ENCODE measurements around the gene SLC10A4. TPM values are rescaled to one million over a fixed set of nuclear protein-coding genes. Genes with fewer than 3 reads are reported as not detected.
"Not testable (repeated sequence)": the region's sequence is repeated elsewhere in the genome, so short reads cannot be mapped to it uniquely, and the experiment has no call there.

Gene SLC10A4, protein sequence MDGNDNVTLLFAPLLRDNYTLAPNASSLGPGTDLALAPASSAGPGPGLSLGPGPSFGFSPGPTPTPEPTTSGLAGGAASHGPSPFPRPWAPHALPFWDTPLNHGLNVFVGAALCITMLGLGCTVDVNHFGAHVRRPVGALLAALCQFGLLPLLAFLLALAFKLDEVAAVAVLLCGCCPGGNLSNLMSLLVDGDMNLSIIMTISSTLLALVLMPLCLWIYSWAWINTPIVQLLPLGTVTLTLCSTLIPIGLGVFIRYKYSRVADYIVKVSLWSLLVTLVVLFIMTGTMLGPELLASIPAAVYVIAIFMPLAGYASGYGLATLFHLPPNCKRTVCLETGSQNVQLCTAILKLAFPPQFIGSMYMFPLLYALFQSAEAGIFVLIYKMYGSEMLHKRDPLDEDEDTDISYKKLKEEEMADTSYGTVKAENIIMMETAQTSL
- 2.1 and 2.6 TPM in 2 replicates for total RNA-seq (2014; rRNA removed; shearing (Covaris generic))
- 7.0 and 7.6 TPM in 2 replicates for polyA plus RNA-seq (2014; cell fraction: nucleus; rRNA removed)

GRCh38 chr4:48483006-48483776, at the start of gene SLC10A4:
Gene SLC10A4 (plus strand): TSS chr4:48483343. CDS start chr4:48483562, 219 bp downstream.
- no peak for DNase-seq (ENCODE audit: extremely low read depth, low read depth)

GRCh38 chr4:48436318-48436717, 46.8 kb upstream of the SLC10A4 start:
- DNase-seq (ENCODE audit: extremely low read depth, low read depth), result no peak

DNA sequence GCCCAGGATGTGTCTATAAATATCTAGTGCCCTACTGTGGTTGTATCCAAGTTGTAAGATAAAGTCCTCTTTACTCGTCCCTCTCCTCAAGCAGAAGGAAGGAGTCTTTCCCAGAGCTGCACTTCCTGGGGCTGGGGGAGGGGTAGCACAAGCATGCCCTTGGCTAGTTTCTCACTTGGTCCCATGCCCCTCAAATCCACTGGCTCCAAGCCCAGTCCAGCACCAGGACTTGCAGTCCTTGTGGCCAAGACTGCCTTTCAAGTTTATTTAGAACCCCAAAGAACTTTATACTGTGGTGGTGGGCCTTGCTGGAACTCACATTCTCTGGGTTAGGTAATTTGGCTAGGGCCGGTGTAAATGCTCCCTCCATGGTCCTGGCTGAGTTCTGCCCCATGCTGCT, 43.2 kb upstream of the SLC10A4 start:
- DNase-seq (ENCODE audit: extremely low read depth, low read depth), result no peak

GRCh38 chr4:48440914-48441313, 42.2 kb upstream of the SLC10A4 start:
- not testable (repeated sequence) for DNase-seq (ENCODE audit: extremely low read depth, low read depth)

- DNase-seq (ENCODE audit: extremely low read depth, low read depth), result peak; percentile 7
Measured at GRCh38 chr4:48445704-48446103, 37.4 kb upstream of the SLC10A4 start.

DNA sequence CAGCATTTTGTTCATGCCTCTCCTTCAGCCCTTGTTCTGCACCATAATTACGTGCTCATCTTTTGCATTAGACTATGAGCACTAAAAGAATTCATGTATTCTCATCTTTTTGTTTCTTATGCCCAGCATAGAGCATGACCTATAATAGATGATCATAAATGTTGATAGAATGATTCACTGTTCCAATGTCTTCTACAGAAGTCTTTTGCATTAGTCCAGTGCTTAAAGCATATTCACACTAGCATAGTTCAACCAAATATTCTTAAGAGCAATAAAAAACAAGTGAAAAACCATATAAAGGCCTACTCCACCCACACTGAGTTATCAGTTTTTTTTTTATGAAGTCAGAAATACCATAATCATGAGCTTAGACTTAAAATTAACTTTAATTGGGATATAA, 36.5 kb upstream of the SLC10A4 start:
- no peak for DNase-seq (ENCODE audit: extremely low read depth, low read depth)

GRCh38 chr4:48449151-48449550, 34.0 kb upstream of the SLC10A4 start:
- DNase-seq (ENCODE audit: extremely low read depth, low read depth), result no peak

GRCh38 chr4:48450740-48451139, 32.4 kb upstream of the SLC10A4 start:
- no peak for DNase-seq (ENCODE audit: extremely low read depth, low read depth)

DNA sequence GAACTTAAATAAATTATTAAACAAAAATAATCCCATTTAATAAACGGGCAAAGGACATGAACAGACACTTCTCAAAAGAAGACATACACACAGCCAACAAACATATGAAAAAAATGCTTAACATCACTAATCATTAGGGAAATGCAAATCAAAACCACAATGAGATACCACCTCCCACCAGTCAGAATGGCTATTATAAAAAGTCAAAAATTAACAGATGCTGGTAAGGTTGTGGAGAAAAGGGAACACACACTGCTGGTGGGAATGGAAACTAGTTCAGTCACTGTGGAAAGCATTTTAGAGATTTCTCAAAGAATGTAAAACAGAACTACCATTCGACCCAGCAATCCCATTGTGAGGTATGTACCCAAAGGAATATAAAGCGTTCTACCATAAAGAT, 31.5 kb upstream of the SLC10A4 start:
- DNase-seq (ENCODE audit: extremely low read depth, low read depth), result not testable (repeated sequence)

DNA sequence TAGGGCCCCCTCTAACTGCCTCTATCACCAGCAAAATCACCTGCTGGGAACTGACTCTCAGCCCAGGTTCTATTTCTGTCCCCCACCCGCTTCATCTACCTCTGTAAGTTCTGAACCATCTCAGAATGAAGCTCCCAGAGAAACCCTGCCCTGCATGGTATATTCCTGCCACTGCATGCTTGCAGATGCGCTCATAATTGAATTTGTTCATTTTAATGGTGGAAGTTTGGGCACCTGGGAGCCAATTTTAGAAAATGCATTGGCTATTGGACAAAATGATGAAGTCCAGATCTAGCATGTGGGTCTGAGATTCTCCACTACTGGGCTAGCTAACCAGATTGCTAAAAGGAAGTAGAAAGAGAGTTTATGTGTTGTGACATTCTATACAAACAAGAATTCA, 28.6 kb upstream of the SLC10A4 start:
- no peak for DNase-seq (ENCODE audit: extremely low read depth, low read depth)

DNA sequence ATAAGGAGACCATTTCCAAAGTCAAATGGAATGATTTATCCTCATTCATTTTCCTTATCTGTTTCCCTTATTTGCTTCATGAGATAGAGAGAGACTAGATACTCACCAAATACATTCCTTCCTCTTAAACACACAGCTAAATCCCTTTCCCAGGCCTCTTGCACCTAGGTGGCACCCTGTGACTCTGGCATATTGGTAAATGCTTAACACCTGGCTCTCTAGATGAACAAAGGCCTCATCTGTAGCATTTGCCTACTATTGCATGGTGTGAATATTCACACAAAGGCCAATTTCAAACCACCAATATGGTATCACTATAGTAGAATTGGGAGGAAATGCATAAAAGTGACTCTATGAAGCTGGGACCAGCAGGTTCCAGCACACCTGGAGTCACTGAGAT, 22.1 kb upstream of the SLC10A4 start:
- DNase-seq (ENCODE audit: extremely low read depth, low read depth), result no peak

DNA sequence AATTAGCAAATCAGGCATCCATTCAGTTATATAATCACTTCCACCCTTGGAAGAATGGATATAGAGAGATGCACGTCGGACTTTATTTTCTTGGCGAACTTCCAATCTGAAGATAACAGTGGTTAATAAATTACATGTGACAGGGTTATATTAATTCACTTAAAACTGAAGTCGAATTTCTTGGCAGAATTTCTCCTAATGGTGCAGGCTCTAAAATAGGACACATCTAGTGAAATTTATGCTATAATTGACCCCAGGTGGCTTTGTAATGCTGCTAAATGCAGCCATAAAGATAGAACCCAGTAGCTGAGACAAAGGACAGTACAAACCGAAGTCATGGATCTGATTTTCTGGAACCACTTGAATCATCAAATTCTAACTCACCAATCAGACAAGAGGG, 20.8 kb upstream of the SLC10A4 start:
- DNase-seq (ENCODE audit: extremely low read depth, low read depth), result no peak

- no peak for DNase-seq (ENCODE audit: extremely low read depth, low read depth)
Measured at GRCh38 chr4:48467442-48467841, 15.7 kb upstream of the SLC10A4 start.

DNA sequence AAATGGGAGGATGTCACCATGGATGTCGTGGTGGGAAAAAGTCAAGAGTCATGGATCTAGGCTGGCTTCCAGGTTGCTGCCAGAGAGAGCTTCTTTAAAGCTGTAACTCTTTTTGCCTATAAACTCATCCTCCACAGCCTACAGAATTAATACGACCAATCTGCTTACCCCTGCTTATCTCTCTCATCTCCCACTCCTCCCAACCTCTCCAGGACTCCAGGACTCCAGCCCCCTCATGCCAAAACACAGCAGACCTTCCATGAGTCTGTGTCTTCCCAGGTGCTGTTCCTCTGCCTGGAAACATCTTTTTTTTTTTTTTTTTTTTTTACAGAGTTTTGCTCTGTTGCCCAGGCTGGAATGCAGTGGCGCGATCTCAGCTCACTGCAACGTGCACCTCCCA, 15.3 kb upstream of the SLC10A4 start:
- DNase-seq (ENCODE audit: extremely low read depth, low read depth), result no peak

DNA sequence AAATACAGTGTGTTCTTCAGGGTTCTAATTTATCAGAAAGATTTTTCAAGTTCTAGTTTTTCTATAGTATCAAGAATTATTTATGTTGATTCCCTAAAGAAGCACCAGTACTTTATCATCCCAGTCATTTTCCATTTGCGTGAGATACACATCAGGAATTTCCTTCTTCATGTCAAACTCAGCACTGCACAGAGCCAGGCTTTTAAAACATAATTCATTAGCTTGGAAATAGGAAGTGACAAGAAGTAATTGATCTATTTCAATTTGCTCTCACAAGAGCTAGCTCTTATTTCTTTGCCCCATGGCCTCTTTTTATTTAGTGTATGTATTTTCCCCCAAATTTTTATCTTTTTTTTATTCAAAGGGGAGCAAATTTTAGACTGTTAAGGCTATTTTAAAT, 13.0 kb upstream of the SLC10A4 start:
- DNase-seq (ENCODE audit: extremely low read depth, low read depth), result no peak

DNA sequence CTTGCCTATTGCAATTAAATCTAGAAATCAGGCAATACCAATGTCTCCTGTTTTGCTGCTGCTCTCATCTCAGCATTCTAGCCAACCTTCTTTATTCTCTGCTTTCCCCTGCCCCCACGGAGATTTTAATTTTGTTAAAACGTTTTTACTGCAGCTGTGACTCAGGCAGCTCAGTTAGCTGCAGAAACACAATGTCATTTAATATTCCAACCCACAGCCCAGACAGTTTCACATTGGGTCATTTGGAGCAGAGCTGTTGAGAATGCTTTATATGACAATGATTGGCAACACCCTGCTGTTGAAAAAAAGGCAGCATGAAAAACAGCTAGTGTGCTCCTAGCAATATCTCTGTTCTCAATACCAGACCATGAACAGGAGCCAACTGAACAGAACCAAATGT, 12.6 kb upstream of the SLC10A4 start:
- DNase-seq (ENCODE audit: extremely low read depth, low read depth), result no peak

- no peak for DNase-seq (ENCODE audit: extremely low read depth, low read depth)
Measured at GRCh38 chr4:48472794-48473193, 10.3 kb upstream of the SLC10A4 start.

GRCh38 chr4:48475770-48476169, 7.4 kb upstream of the SLC10A4 start:
- no peak for DNase-seq (ENCODE audit: extremely low read depth, low read depth)

- no peak for DNase-seq (ENCODE audit: extremely low read depth, low read depth)
Measured at GRCh38 chr4:48478273-48478672, 4.9 kb upstream of the SLC10A4 start.

DNA sequence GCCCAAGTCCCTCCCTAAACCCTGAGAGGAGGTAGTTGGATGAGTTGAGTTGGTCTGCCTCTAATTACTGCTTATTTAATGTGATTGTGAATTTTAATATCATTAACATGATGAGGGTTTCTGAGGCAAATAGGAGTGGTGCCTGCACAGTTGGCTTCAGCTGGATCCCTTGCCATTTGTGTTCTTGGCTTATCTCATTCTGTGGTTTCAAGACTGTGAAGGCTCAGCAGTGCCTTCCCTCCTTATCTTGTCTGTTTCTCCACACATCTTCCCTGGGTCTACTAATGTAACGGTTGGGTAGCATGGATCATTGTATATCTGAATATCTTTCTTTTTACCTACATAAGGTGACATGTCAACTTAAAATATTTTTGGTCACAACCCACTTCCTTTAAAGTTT, 1.6 kb upstream of the SLC10A4 start:
- no peak for DNase-seq (ENCODE audit: extremely low read depth, low read depth)

DNA sequence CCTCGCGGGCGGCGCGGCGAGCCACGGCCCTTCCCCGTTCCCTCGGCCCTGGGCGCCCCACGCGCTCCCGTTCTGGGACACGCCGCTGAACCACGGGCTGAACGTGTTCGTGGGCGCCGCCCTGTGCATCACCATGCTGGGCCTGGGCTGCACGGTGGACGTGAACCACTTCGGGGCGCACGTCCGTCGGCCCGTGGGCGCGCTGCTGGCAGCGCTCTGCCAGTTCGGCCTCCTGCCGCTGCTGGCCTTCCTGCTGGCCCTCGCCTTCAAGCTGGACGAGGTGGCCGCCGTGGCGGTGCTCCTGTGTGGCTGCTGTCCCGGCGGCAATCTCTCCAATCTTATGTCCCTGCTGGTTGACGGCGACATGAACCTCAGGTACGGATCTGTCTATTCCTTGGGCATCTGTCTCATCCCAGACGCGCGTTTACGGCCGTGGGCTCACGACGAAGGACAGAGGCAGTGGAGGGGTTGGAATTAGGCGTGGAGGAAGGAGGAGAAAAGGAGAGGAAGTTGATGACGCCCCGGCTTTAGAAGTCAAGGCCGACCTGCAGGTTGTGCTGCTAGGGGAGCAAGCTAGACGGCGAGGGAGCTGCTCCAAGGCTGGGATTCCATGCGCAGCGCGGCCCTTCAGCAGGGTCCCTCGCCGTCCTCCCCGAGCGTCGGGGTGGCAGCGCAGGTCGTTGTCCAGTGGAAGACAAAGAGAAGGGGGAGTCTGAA, 792 bp downstream of the SLC10A4 start:
- DNase-seq (ENCODE audit: extremely low read depth, low read depth), result no peak
